Keratinocyte (primary cell): ENCODE measurements around the gene MUC16. TPM values are rescaled to one million over a fixed set of nuclear protein-coding genes. Genes with fewer than 3 reads are reported as not detected.

Experiments used
- DNase-seq: peaks from one replicate; pipeline ENCODE4 v3.0.0-alpha.2; 2011; ENCODE audit warnings: low read depth, missing footprints, low spot score
- FAIRE-seq: peaks from 2 replicates; lab custom pipeline; 2011; peaks lifted over from hg19 to GRCh38; lab: Jason Lieb, UNC
- H2AFZ ChIP-seq: 2 replicates; pipeline ENCODE4 v1.6.0; 2012; ENCODE audit warnings: low read length, control low read depth, inconsistent platforms; ENCODE audit not compliant: control insufficient read depth
- H3K27ac ChIP-seq: 2 replicates; pipeline ENCODE4 v1.5.1; 2011; ENCODE audit warnings: low read length; ENCODE audit not compliant: control insufficient read depth, insufficient read depth
- H3K27me3 ChIP-seq: 3 replicates; pipeline ENCODE4 v1.6.0; 2011; ENCODE audit warnings: low read length; ENCODE audit not compliant: control insufficient read depth, insufficient read depth; ENCODE audit errors: extremely low read depth
- H3K36me3 ChIP-seq, 2 experiments: 2 replicates in 1 of 2; 3 replicates in 1 of 2; pipeline ENCODE4 v1.5.1; 2011; ENCODE audit warnings: low read length in 2 of 2, mild to moderate bottlenecking in 1 of 2; ENCODE audit not compliant: control insufficient read depth in 2 of 2, insufficient read depth in 2 of 2; ENCODE audit errors: extremely low read depth in 1 of 2
- H3K4me1 ChIP-seq: 3 replicates; pipeline ENCODE4 v1.5.1; 2011; ENCODE audit warnings: low read length; ENCODE audit not compliant: control insufficient read depth, insufficient read depth; ENCODE audit errors: extremely low read depth
- H3K4me2 ChIP-seq: 3 replicates; pipeline ENCODE4 v1.6.0; 2011; ENCODE audit warnings: low read depth, low read length; ENCODE audit not compliant: control insufficient read depth, insufficient read depth; ENCODE audit errors: extremely low read depth
- H3K4me3 ChIP-seq, 3 experiments: fragments of 200-600 bp in 1 of 3; sonication (generic) in 1 of 3; 2 replicates in 2 of 3; 3 replicates in 1 of 3; pipeline ENCODE4 v1.5.1; 2011 to 2016; ENCODE audit warnings: low read length in 3 of 3, mild to moderate bottlenecking in 3 of 3, control low read depth in 2 of 3, inconsistent platforms in 1 of 3, low read depth in 1 of 3, mixed read lengths in 1 of 3, mixed run types in 1 of 3, moderate library complexity in 1 of 3; ENCODE audit not compliant: control insufficient read depth in 2 of 3, insufficient read depth in 2 of 3; ENCODE audit errors: extremely low read depth in 1 of 3
- H3K79me2 ChIP-seq: 2 replicates; pipeline ENCODE4 v1.6.0; 2012; ENCODE audit warnings: low read length; ENCODE audit not compliant: control insufficient read depth, insufficient read depth
- H3K9ac ChIP-seq: 3 replicates; pipeline ENCODE4 v1.6.0; 2011; ENCODE audit warnings: low read length; ENCODE audit not compliant: control insufficient read depth, insufficient read depth; ENCODE audit errors: extremely low read depth
- H3K9me1 ChIP-seq: 3 replicates; pipeline ENCODE4 v1.6.0; 2011; ENCODE audit warnings: low read length; ENCODE audit not compliant: control insufficient read depth, insufficient read depth; ENCODE audit errors: extremely low read depth
- H3K9me3 ChIP-seq: 2 replicates; pipeline ENCODE4 v1.5.1; 2012; ENCODE audit warnings: low read depth, low read length; ENCODE audit not compliant: control insufficient read depth
- H4K20me1 ChIP-seq: 3 replicates; pipeline ENCODE4 v1.6.0; 2011; ENCODE audit warnings: low read length; ENCODE audit not compliant: control insufficient read depth, insufficient read depth; ENCODE audit errors: extremely low read depth
- EZH2 ChIP-seq: IDR thresholded peaks from one replicate; pipeline ENCODE4 v1.6.1; 2012; ENCODE audit warnings: inconsistent platforms, mild to moderate bottlenecking, low read length, moderate library complexity
- dilution Hi-C: fragments of 300-500 bp; cut with MboI; formaldehyde crosslinking; loops from one replicate; pipeline ENCODE4 v1.7.0; 2020; ENCODE audit warnings: low sequenced_read_pairs; ENCODE audit not compliant: extremely low pct_ligation_motif_present
- polyA plus RNA-seq, 5 experiments: library from polyadenylated mRNA; depleted of rRNA in 3 of 5; stranded (reverse) in 3 of 5; stranded (forward) in 1 of 5; unstranded in 1 of 5; fragments of >200 nt; gene quantifications; 1 replicate in 1 of 5; 2 replicates in 3 of 5; 3 replicates in 1 of 5; pipeline versions ENCODE4 v1.2.1 to v1.2.3, GENCODE V29; 2011 to 2012; ENCODE audit warnings: missing spikeins in 2 of 5, low read depth in 1 of 5, low replicate concordance in 1 of 5
- TF ChIP-seq, protein P1 (sequence below), 3 experiments: IDR thresholded peaks in 1 of 3; conservative IDR thresholded peaks in 1 of 3; optimal IDR thresholded peaks in 1 of 3; 2 replicates in 2 of 3; 3 replicates in 1 of 3; pipeline versions ENCODE3 to v1.5.1; 2011; ENCODE audit warnings: low read length in 3 of 3, mild to moderate bottlenecking in 3 of 3, moderate library complexity in 2 of 3, control low read depth in 1 of 3, inconsistent platforms in 1 of 3; ENCODE audit not compliant: insufficient read depth in 2 of 3; ENCODE audit errors: extremely low read depth in 1 of 3

MUC16 gene
- polyA plus RNA-seq, 1 donor (not counting 4 experiments of a cell fraction or from before 2014, with no cell fraction given) = 0.03 TPM

DNA sequence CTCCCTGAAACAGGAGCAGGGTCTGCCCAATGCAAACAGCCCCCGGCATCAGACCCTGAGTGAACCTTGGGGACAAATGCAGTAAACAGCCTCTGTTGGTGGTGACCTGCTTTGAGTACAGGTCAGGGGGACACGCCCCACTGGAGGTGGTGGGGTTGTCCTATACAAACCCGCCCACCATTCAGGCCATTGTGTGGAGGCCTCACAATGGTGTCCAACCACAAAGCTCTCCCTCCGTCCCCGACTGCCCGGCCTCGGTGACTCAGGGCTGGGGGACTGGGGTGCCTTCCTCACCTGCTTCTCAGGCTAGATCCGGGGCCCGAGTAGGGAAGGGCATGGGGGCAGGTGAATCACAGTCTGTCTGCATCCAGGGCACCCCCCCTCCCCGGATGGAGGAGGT lies 1.5 kb downstream of the MUC16 start:
- dilution Hi-C loops = no loop called here
- no peaks in the 10 kb centered on the region for H3K36me3 ChIP-seq
- FAIRE-seq (no peak), DNase-seq (no peak)
- no peak overlapping the region for H3K9ac ChIP-seq
- H3K9me3 ChIP-seq = no peaks in the 10 kb centered on the region
- H2AFZ ChIP-seq = no peak overlapping the region
- H3K79me2 ChIP-seq = no peaks in the 10 kb centered on the region
- H3K9me1 ChIP-seq = no peaks in the 10 kb centered on the region
- H3K4me1 ChIP-seq = no peaks in the 10 kb centered on the region
- no peak for TF ChIP-seq EZH2
- TF ChIP-seq, protein P1, sequence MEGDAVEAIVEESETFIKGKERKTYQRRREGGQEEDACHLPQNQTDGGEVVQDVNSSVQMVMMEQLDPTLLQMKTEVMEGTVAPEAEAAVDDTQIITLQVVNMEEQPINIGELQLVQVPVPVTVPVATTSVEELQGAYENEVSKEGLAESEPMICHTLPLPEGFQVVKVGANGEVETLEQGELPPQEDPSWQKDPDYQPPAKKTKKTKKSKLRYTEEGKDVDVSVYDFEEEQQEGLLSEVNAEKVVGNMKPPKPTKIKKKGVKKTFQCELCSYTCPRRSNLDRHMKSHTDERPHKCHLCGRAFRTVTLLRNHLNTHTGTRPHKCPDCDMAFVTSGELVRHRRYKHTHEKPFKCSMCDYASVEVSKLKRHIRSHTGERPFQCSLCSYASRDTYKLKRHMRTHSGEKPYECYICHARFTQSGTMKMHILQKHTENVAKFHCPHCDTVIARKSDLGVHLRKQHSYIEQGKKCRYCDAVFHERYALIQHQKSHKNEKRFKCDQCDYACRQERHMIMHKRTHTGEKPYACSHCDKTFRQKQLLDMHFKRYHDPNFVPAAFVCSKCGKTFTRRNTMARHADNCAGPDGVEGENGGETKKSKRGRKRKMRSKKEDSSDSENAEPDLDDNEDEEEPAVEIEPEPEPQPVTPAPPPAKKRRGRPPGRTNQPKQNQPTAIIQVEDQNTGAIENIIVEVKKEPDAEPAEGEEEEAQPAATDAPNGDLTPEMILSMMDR (optimal IDR thresholded peaks at IDR 0.05 in 1 of 3, IDR thresholded peaks at IDR 0.05 in 1 of 3, conservative IDR thresholded peaks at IDR 0.05 in 1 of 3; ENCODE audit: extremely low read depth in 1 of 3, insufficient read depth in 2 of 3, low read length in 3 of 3) = no peak
- no peak overlapping the region for H3K4me2 ChIP-seq
- H3K4me3 ChIP-seq = no peak overlapping the region
- H3K27me3 ChIP-seq = peaks cover 16% of the 10 kb centered on the region
- H4K20me1 ChIP-seq = no peaks in the 10 kb centered on the region
- H3K27ac ChIP-seq = no peak overlapping the region

DNA sequence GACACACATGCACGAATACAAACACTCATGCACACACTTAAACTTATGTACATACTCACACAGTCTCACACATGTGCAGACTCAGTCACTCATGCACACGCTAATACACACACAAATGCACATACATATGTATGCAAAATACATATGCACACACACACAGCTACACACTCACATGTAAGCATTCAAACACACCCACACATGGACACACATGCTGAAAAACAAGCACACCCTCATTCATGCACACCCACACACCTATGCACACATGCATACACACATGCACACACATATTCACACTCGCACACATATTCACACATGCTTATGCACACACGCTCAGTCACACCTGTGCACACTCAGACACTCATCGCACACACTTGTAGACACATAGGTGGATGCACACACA lies 9.3 kb downstream of the MUC16 start:
- FAIRE-seq = no peak
- Histone ChIP-seq H3K36me3 (no peaks in the 10 kb centered on the region), H4K20me1 (no peaks in the 10 kb centered on the region)

More for the DNA sequence above, 9.3 kb downstream of the MUC16 start:
- no peaks in the 10 kb centered on the region for H3K79me2 ChIP-seq
- H3K27me3 ChIP-seq = no peaks in the 10 kb centered on the region
- no peak for DNase-seq
- H3K4me1 ChIP-seq = no peaks in the 10 kb centered on the region
- H3K9ac ChIP-seq = no peak overlapping the region
- no peak overlapping the region for H3K4me3 ChIP-seq
- H3K9me3 ChIP-seq = peaks cover 3% of the 10 kb centered on the region
- TF ChIP-seq, protein P1 (optimal IDR thresholded peaks at IDR 0.05 in 1 of 3, IDR thresholded peaks at IDR 0.05 in 1 of 3, conservative IDR thresholded peaks at IDR 0.05 in 1 of 3; ENCODE audit: extremely low read depth in 1 of 3, insufficient read depth in 2 of 3, low read length in 3 of 3) = no peak
- no peak for TF ChIP-seq EZH2
- no peak overlapping the region for H3K4me2 ChIP-seq
- no peak overlapping the region for H3K27ac ChIP-seq
- H3K9me1 ChIP-seq = no peaks in the 10 kb centered on the region
- dilution Hi-C loops = no loop called here
- H2AFZ ChIP-seq = no peak overlapping the region
